SH-SY5Y (cell line): ENCODE results near the gene SLC25A33.

Experiments
- GATA2 ChIP-seq: IDR thresholded peaks from 2 replicates; pipeline ENCODE4 v1.6.1; 2011; ENCODE audit warnings: mild to moderate bottlenecking, low read depth, low read length
- GATA3 ChIP-seq: IDR thresholded peaks from 2 replicates; pipeline ENCODE4 v1.6.1; 2011; ENCODE audit warnings: low read depth, mild to moderate bottlenecking, low read length, moderate library complexity

DNA sequence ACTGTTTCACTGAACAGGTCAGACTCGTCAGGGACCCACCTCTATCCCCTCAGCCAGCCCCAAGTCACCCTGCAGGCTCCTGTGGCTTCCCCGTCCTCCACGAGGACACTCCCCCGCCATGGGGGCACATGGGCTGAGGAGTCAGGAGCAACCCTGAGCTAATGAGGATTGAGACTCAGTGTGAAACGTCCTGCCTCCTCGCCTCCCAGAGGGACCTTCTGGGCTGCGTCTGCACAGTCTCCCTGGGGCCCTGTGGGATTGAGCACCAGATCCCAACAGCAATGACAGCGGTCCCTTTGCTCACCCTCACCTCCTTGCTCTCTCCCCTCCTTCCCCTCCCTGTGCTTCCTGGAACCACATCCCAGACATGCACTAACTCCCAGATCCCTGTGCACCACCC is 18.9 kb upstream of the SLC25A33 start:
- TF ChIP-seq GATA2: no peak
- no peak for TF ChIP-seq GATA3
